HUDEP-2 (cell line): Measurements from ENCODE around the gene SLC1A1.
"Not testable (repeated sequence)": the region's sequence is repeated elsewhere in the genome, so short reads cannot be mapped to it uniquely, and the experiment has no call there.

Experiments used
- DNase-seq, 76 experiments: peaks; one replicate each; lab custom pipeline; 2025; ENCODE audit not compliant: unreplicated experiment in 76 of 76; lab: John Stamatoyannopoulos, UW

The SLC1A1 gene

DNA sequence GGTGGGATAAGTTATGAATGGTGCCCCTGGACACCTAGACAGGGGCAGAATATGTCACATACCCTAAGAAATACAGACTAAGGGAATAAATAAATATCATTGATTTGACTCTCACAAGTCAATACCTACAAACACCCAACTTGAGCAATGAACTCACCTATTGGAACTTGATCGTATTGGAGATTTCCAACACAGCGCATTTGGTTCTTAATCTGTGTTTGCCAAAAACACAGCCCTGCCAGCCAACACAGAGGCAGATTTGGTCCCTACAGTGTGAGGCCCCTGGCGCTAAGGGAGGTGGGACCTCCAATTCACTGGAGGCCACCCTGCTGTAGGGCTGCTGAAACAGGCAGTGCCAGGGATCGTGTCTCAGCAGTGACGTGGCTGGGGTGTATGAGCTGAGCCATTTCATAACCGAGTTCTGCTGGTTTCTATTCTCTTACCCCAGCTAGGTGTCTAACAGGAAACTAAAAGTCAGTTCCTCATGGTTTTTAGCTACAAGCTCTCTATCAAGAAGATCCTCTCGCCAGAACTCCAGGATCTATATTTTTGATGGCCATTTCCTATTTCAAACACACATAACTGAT is 84.5 kb downstream of the SLC1A1 start:
- no peak for DNase-seq

DNA sequence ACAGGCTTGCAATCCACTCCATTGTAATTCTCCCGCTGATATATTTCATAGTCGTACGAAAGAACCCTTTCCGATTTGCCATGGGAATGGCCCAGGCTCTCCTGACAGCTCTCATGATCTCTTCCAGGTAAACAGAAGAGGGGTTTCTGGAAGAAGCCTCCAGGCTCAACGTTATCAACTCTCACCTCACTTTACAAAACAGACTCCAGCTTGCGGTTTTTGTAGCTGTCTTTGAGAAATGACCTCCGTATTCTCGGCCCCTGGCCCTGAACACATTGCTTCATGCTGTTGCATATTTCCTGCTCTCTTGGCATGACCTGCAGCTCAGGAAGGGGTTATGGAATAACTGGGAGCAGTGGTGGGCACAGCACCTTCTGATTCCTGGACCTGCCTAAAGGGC is 85.7 kb downstream of the SLC1A1 start:
- DNase-seq: no peak

DNA sequence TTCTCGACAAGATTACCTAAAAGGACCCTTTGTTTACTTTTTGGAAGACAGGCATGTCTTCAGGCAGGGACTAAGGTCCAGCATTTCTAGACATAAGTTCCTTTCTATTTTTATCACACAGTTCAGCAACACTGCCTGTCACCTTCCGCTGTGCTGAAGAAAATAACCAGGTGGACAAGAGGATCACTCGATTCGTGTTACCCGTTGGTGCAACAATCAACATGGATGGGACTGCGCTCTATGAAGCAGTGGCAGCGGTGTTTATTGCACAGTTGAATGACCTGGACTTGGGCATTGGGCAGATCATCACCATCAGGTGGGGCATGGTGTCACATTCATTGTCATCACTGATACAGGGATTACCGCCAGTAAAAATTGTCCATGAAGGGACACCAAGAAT is 86.2 kb downstream of the SLC1A1 start:
- no peak for DNase-seq

DNA sequence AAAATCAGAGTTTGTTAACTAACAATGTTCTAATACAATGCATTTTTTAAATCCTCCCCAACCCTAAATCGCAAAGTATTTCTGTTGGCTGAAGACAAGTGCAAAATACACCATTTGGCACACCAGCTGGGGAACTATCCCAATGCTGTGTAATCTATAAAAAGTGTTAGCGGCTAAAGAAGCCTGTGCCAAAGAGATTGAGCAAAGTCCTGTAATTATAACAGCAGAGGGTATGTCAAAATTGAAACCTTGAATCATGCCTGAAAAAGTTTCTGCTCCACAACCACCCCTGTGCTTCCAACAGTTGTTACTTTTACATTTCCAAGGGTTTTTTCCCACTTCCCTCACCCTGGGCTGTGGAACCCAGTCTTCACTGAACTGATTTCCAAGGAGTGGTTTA is 88.7 kb downstream of the SLC1A1 start:
- no peak for DNase-seq

DNA sequence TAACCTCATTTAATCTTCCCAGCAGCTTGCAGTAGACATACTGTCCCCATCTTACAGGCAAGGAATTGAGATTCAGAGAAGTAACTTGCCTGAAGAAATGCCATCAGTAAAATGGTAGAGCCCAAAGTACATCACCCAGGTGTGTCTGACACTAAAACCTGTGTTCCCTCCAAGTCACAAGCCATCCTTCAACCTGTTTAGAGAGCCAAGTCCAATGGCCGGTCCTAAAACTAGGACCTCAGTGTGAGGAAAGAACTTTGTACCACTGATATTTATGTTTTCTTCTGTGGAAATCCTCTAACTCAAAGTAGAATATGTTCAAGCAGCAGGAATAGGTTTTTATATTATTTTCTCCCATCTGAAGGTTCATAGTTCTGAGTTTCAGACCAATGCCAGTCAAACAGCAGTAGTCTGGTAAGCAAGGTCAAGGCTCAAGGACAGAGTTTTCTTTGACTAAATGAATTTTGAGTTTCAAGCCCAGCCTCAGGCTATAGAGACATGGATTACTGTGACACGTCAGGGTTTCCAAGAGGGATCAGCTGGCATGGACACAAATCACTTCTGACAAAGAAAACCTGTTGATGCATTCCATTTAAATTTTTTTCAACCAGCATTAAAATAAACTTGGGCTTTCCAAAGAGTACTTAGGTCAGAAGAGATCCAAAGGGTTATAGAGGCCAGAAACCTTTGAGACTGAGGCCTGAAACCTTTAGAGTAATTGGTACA is 90.9 kb downstream of the SLC1A1 start:
- no peak for DNase-seq

DNA sequence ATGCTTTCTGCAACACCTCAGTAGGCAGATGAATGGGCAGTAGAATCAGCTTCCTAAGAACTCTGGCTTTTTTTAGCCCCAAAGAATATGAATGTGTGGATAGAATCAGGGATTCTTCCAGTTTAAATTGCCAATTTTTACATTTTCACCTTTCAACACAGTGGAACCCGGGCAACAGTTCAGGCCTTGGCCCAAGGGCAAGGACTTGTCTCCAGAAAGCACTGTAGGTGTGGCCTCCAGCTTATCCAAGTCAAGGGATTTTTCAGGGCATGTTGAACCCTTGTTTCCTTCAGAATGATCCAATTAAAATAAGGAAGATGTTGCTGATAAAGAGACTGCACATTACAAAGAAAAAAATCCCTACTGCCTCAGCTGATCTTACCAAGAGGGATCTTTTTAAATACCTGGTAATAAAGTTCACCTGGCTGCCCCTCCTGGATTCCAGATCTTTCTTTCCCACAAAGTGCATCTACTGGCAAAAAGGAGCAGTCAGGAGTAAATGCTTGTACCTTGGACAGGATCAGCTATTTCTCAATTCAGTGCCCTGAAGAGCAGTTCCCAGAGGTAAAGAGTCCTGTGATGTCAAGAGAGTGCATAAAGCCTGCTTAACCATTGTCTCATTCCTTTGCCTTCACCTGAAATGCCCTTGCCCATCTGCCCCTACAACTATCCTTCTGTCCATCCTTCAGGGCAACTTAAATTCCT is 91.7 kb downstream of the SLC1A1 start:
- no peak for DNase-seq

DNA sequence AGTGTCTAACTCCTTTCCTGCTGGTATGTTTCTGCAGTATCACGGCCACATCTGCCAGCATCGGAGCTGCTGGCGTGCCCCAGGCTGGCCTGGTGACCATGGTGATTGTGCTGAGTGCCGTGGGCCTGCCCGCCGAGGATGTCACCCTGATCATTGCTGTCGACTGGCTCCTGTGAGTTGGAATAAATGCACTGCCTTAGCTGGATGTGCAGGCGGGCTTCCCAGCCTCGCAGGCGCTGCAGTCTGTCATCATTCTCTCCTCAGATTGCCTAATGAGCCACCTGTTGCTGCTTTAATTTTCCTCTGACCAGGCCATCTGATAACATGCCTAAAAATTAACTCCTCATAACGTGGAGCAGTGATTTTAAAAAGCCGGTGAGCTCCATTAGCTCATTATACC is 92.7 kb downstream of the SLC1A1 start:
- no peak for DNase-seq

DNA sequence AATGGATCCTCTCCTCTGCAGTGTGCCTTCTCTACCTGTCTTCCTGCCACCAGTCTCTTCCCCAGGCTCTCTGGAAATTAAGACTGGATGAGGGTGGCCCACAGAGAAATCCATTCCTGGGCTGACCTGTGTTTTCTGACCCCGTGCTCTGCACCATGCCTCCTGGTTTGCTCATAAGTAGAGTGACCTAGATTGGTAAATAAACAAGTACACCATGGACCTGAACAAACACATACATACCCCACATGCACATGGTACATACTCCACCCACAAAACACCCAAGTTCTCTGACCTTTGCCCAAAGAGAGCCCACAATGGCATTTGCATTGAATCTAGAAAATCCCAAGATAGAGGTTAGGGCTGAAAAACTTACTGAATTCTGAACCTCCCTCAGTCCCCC is 94.4 kb downstream of the SLC1A1 start:
- DNase-seq: no peak

DNA sequence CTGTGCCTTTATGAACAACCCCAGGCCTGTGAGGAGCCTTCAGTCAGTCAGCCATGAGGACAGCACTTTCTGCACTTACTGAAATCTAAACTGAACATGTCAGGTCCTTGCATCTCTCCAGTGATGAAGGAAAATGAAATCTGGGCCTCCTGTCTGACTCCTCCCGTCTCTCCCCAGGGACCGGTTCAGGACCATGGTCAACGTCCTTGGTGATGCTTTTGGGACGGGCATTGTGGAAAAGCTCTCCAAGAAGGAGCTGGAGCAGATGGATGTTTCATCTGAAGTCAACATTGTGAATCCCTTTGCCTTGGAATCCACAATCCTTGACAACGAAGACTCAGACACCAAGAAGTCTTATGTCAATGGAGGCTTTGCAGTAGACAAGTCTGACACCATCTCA is 94.9 kb downstream of the SLC1A1 start:
- DNase-seq: no peak

DNA sequence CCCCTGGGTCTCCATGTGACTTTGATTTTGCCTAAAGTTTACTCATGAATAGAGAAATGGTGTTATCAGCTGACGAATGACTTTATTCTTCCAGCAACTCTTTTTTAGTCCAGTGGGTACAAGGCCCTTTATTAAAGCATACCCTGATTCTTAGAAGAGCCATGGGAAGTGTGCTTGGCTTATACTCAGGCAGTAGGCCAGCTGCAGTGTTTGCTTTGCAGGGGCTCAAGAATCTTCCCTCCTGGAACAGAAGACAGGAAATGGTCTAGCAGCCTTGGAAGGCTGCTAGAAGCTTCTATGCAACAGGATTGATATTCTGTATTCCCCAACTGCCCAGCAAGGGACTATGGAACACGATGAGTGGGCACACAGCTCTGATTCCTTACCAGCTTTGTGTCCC is 98.5 kb downstream of the SLC1A1 start:
- DNase-seq: no peak

DNA sequence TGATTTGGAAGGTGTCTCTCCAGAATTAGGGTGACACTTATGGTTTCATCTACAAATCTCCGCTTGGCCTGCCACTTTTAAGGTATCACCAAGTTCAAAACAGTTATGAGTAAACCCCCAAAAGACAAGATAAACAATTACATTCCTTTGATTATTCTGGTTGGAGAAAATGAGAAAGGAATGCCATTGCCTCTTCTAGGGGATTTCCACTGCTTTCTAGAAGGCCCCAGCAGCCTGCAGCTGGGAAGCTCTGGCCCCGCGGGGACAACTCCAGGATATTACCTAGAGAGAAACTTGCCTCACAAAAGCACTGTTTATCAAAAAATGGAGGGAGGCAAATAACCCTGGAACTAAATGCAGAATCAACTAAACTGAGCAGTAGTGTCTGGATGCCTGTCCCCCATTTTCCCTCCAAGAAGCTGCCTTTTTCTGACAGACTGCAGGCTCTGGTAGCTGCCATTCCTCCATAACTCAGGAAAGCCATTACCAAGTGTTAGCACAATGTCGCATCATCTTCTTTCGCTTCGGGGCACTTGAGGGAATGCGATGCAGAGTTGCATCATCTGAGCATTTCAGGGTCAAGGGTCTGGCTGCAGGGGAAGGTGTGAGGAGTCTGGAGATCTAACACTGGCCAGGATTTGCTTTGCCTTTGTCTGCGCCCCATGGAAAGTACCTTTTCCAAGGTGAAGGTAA is 100.3 kb downstream of the SLC1A1 start:
- no peak for DNase-seq

DNA sequence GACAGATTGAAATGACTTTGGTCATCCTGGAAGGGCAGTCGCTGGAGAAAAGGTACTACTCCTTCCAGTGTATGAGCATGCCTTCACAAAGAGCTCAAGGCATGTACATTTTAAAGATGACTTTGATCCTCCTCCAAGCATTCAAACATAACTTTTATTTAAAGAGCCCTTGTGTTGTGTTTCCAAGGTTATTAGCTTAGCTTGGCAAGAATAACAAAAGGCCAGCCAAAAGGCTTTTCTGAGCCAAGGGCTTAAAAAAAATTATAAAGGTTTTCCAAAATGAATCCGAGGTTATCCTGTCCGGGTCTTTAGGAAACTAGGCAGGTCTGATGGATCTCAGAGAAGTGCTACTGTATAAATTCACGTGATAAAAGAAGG is 100.8 kb downstream of the SLC1A1 start:
- no peak for DNase-seq

DNA sequence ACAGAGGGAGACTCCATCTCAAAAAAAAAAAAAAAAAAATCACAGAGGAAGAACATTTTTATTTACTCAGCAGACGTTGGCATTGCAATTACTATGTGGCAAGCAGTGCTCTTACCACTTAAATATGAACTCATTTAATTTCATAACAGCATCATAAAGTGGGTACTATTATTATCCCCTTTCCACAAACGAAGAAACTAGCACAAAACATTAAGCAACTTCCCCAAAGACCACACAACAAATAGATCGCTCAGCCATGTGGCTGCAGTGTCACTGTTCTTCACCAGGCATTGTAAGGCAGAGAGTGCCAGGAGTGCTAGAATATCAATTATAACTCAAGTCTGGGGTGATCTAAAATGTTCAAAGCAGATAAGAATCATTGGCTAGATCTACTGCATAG is 102.0 kb downstream of the SLC1A1 start:
- no peak for DNase-seq

DNA sequence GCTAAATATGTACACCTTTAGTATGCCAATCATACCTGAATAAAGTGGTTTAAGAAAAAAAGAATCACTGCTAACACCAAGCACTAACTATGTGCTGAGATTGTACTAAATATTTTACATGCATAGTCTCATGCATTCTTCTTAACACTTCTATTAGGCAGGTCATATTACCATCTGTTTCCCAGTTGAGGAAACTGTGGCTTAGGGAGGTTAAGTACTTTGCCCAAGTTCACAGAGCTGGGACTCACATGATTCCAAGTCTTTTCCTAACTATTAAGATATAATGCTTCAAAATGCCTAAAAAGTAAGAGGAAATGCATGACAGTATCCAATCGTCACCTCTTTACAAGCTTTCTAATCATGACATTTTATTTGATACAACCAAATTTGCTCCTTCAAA is 102.6 kb downstream of the SLC1A1 start:
- no peak for DNase-seq

DNA sequence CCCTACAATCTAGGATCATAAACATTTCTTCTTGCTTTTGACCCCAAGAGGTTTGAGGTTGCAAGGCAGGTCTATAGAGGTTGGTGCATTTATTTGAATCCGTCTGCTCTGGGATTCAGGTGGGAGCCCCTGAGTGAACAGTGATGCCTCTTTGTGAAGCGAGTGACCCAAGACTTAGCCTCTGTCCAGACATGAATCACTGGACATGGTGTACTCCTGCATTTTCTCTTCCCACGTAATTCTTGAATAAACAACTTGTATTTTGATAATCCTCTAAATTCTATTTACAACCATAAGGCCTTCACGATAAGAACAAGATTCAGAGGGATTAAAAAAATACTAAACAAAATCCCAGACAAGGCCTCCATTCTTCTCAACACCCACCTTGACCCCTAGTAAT is 104.3 kb downstream of the SLC1A1 start:
- DNase-seq: no peak

DNA sequence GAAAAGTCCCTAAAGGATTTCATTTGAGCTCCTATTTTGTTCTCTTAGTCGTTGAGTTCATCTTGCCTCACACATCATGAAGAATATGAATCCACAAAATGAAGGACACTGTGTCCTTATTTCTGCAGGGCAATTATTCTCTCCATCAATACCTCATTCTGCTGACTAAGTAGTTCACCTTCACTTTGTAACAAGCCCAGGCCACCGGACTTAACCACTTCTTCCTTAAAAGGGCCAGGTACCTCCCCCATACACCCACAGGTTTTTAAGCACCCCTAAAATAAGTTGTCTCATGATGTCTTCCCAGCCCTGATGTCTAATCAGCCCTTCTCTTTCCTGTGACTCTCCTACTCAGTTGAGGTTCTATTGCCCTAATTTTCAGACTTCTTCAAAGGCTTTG is 104.7 kb downstream of the SLC1A1 start:
- no peak for DNase-seq

DNA sequence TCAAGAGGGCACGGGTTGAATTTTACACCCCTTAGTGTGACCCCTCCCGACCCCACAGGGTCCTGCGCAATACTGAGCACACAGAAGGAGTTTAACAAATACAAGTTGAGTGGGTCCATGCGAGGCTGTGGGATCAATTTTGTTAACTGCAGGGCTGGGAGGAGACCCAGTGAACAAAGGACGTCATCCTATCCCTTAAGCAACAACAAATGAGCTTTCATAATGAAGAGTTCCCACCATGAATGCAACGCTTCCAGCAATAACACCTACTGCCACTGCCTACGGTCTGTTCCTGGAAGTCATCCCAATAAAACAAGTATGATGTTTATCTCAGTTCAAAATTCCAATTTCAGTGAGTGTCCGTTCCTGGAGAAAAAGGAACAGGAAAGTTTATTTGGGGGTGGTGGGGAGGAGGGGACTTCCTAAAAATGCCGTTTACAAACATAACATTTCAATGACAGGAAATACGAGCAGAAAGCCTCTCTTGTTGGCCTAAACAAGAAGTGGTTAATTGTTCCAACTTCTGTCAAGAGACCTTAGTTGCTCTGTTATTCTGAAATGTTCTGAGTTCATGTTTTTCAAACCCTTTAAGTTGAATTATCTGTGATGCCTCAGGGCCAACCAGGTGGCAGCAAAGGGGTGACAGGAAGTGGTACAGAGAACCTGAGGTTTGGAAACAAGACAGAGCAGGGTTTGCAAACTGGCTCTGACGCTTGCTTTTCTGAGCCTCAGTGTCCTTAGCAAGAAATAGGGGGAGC is 106.1 kb downstream of the SLC1A1 start:
- no peak for DNase-seq

DNA sequence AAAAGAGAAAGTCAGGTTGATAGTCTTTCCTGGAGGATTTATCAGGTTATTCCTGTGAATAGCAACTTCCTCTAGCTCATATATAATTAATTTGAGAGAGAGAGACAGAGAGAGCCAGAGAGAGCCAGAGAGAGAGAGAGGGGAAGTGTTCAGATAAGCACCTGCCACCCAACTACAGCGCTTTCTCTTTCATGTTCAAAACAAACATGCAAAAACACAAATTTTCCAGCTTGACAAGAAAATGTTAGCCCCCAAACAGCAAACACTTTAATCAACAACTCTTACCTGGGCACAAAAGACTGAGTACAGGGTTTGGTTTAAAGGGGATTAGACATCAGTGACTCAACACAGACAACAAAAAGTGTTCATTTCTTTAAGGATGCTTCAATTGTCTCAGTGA is 110.1 kb downstream of the SLC1A1 start:
- peak in 1 of 76 experiments; percentile 4 for DNase-seq

DNA sequence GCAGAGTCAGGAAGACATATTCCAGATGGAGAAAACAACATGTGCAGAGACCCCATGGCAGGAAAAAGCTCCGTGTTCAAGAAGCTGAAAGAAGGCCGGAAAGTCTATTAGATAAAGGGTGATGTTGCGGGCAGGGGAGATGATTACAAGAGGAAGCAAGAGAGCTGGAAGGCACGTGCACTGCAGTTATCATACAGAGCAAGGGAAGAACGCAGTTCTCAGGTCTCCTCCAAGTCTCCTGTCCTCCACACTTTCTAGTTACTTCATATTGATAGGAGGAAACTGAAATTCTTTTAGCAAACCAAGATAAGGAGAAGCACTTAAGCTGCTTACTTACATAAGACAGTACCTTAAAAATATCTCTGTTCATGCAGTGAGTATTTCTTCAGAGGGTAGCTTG is 113.6 kb downstream of the SLC1A1 start:
- DNase-seq: no peak

DNA sequence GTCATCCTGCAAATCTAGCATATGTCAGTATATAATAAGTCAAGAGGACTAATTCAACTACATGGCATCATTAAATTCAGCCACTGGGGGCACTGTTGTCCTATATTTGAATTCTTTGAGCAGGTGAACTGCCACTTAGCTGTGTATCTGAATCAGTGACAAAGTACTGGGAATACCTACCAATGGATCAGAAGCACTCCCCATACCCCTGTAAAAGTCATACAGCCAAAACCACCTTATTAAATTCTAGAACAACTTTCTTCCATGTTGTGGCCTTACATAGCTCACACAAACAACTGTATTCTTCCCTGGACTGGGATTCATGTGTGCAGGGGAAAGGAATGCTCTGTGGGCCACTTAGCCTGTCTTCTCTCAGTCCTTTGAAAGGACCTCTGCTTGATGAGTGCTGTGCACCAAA is 114.4 kb downstream of the SLC1A1 start:
- peak in 51 of 76 experiments; percentile 1 to 75 (median 38) for DNase-seq

DNA sequence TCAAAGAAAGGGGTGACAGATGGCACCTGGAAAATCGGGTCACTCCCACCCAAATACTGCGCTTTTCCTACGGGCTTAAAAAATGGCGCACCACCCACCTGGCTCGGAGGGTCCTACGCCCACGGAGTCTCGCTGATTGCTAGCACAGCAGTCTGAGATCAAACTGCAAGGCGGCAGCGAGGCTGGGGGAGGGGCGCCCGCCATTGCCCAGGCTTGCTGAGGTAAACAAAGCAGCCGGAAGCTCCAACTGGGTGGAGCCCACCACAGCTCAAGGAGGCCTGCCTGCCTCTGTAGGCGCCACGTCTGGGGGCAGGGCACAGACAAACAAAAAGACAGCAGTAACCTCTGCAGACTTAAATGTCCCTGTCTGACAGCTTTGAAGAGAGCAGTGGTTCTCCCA is 115.8 kb downstream of the SLC1A1 start:
- DNase-seq: not testable (repeated sequence)
